GM18873 (cell line): ENCODE results near the gene GALNT18.

Experiments used
- ATAC-seq: cut with Tn5 transposase; IDR thresholded peaks from one replicate; pipeline ENCODE4 v1.9.1; 2021; ENCODE audit warnings: mild to moderate bottlenecking, moderate library complexity, moderate number of reproducible peaks; ENCODE audit not compliant: unreplicated experiment, low FRiP score

GALNT18 gene

DNA sequence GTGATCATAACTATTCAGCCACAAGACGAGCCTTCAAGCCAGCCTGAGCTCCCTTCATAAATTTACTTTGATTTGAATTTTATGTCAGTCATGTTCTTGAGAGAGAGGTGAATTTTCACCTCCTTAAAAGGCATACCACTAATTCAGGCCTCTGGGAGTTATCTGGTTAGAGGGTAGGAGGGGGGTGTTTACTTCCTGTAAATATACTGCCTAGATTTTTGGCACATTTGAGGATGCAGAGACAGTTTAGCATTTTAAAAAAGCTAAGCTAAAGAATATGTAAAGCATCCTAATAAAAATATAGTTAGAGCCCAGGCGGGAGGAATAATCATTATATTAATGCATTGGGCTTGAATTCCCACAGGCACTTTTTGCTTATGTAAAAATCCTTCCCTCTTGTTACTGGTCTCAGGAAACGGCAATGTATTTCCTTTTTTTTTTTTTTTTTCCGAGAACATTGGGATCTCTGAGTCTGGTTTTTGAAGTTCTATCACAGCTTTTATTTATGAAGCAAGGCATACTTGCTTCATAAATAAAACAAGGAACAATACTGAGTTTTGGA lies 385.2 kb downstream of the GALNT18 start:
- ATAC-seq: no peak

- ATAC-seq: no peak
Measured at GRCh38 chr11:11231763-11232162, 390.0 kb downstream of the GALNT18 start.

GRCh38 chr11:11230802-11231562 lies 390.8 kb downstream of the GALNT18 start:
- ATAC-seq: no peak

GRCh38 chr11:11230087-11230486 lies 391.7 kb downstream of the GALNT18 start:
- no peak for ATAC-seq

DNA sequence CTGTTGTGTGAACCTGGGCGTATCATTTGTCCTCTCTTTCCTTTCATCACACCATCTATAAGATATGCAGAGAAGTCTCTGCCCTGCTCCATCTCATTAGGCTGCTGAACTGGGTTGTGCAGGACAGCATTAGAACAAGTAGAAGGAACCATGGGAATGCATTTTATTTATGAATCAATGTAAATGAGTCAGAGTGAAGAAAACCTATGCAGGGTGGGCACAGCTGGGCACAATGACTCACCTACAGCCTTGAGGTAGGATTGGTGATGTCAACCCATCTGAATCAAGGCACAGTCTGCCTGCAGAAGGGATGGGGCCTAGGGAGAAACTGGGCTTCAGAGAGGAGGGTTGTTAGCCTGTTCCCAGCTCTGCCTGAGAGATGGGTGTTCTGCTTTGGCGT lies 392.2 kb downstream of the GALNT18 start:
- no peak for ATAC-seq

GRCh38 chr11:11227296-11228085 lies 394.3 kb downstream of the GALNT18 start:
- no peak for ATAC-seq
